Fibroblast of lung (primary cell): ENCODE measurements around the gene ADCYAP1R1. TPM values are rescaled to one million over a fixed set of nuclear protein-coding genes. Genes with fewer than 3 reads are reported as not detected.

Experiments used
- DNase-seq, 2 donors: peaks; one replicate each; pipeline versions ENCODE4 v3.0.0 to v3.0.0-alpha.2; 2010; ENCODE audit warnings: low read depth in 2 of 2
- H2AFZ ChIP-seq: 2 replicates; pipeline ENCODE4 v1.5.1; 2012; ENCODE audit warnings: low read length, control low read depth, inconsistent platforms
- H3K27ac ChIP-seq: 2 replicates; pipeline ENCODE4 v1.5.1; 2011; ENCODE audit warnings: low read length, control low read depth; ENCODE audit not compliant: insufficient read depth
- H3K27me3 ChIP-seq: 2 replicates; pipeline ENCODE4 v1.5.1; 2011; ENCODE audit warnings: mild to moderate bottlenecking, low read length; ENCODE audit not compliant: control insufficient read depth, insufficient read depth
- H3K36me3 ChIP-seq: 2 replicates; pipeline ENCODE4 v1.5.1; 2011; ENCODE audit warnings: low read length; ENCODE audit not compliant: control insufficient read depth, insufficient read depth
- H3K4me1 ChIP-seq: 2 replicates; pipeline ENCODE4 v1.5.1; 2011; ENCODE audit warnings: low read length; ENCODE audit not compliant: control insufficient read depth, insufficient read depth; ENCODE audit errors: extremely low read depth
- H3K4me2 ChIP-seq: 2 replicates; pipeline ENCODE4 v1.5.1; 2011; ENCODE audit warnings: low read length, control low read depth; ENCODE audit not compliant: insufficient read depth; ENCODE audit errors: extremely low read depth
- H3K4me3 ChIP-seq, 4 experiments: fragments of 200-600 bp in 1 of 4; sonication (generic) in 1 of 4; replicated peaks in 1 of 4; 2 replicates each; pipeline ENCODE4 v1.5.1; 2011 to 2016; ENCODE audit warnings: low read length in 4 of 4, low read depth in 3 of 4, mild to moderate bottlenecking in 3 of 4, control low read depth in 2 of 4, inconsistent platforms in 1 of 4, mixed read lengths in 1 of 4; ENCODE audit not compliant: insufficient read depth in 1 of 4; ENCODE audit errors: control extremely low read depth in 1 of 4
- H3K79me2 ChIP-seq: 2 replicates; pipeline ENCODE4 v1.5.1; 2012; ENCODE audit warnings: mild to moderate bottlenecking, low read length, inconsistent platforms; ENCODE audit not compliant: control insufficient read depth, insufficient read depth
- H3K9ac ChIP-seq: 2 replicates; pipeline ENCODE4 v1.5.1; 2011; ENCODE audit warnings: mild to moderate bottlenecking, low read length, control low read depth; ENCODE audit not compliant: insufficient read depth
- H3K9me3 ChIP-seq: 2 replicates; pipeline ENCODE4 v1.5.1; 2012; ENCODE audit warnings: low read depth, low read length; ENCODE audit not compliant: control insufficient read depth, insufficient read depth
- H4K20me1 ChIP-seq: 2 replicates; pipeline ENCODE4 v1.5.1; 2011; ENCODE audit warnings: low read length; ENCODE audit not compliant: control insufficient read depth, insufficient read depth; ENCODE audit errors: extremely low read depth
- EZH2 ChIP-seq: IDR thresholded peaks from 2 replicates; pipeline ENCODE4 v1.5.1; 2012; ENCODE audit warnings: low read length, control low read depth, mild to moderate bottlenecking; ENCODE audit errors: missing control alignments
- polyA plus RNA-seq, 2 donors: library from polyadenylated mRNA; depleted of rRNA in 1 of 2; stranded (reverse) in 1 of 2; unstranded in 1 of 2; fragments of >200 nt; gene quantifications; 2 replicates each; pipeline ENCODE4 v1.2.1, GENCODE V29; 2011 to 2012; ENCODE audit warnings: missing spikeins in 1 of 2
- total RNA-seq: library from RNA; depleted of rRNA; stranded (reverse); fragments of >200 nt; gene quantifications from 2 replicates; pipeline ENCODE4 v1.2.1, GENCODE V29; 2014
- TF ChIP-seq, protein P1 (sequence below), 2 donors: IDR thresholded peaks in 1 of 2; conservative IDR thresholded peaks in 1 of 2; 1 replicate in 1 of 2; 2 replicates in 1 of 2; pipeline ENCODE4 v1.5.1; 2011 to 2012; ENCODE audit warnings: low read length in 2 of 2, control low read depth in 1 of 2, inconsistent platforms in 1 of 2, low read depth in 1 of 2, mild to moderate bottlenecking in 1 of 2

The ADCYAP1R1 gene
- total and polyA plus RNA-seq, 2 donors (not counting 1 experiment from before 2014, with no cell fraction given): not detected

GRCh38 chr7:31043051-31043471 is 9.0 kb upstream of the ADCYAP1R1 start:
- H3K27me3 ChIP-seq: no peaks in the 10 kb centered on the region
- no peak overlapping the region for H3K4me2 ChIP-seq
- H3K36me3 ChIP-seq: no peaks in the 10 kb centered on the region
- no peaks in the 10 kb centered on the region for H3K9me3 ChIP-seq
- no peaks in the 10 kb centered on the region for H3K4me1 ChIP-seq
- DNase-seq: no peak
- no peaks in the 10 kb centered on the region for H4K20me1 ChIP-seq
- TF ChIP-seq, protein P1, sequence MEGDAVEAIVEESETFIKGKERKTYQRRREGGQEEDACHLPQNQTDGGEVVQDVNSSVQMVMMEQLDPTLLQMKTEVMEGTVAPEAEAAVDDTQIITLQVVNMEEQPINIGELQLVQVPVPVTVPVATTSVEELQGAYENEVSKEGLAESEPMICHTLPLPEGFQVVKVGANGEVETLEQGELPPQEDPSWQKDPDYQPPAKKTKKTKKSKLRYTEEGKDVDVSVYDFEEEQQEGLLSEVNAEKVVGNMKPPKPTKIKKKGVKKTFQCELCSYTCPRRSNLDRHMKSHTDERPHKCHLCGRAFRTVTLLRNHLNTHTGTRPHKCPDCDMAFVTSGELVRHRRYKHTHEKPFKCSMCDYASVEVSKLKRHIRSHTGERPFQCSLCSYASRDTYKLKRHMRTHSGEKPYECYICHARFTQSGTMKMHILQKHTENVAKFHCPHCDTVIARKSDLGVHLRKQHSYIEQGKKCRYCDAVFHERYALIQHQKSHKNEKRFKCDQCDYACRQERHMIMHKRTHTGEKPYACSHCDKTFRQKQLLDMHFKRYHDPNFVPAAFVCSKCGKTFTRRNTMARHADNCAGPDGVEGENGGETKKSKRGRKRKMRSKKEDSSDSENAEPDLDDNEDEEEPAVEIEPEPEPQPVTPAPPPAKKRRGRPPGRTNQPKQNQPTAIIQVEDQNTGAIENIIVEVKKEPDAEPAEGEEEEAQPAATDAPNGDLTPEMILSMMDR (conservative IDR thresholded peaks at IDR 0.05 in 1 of 2, IDR thresholded peaks at IDR 0.05 in 1 of 2; ENCODE audit: low read depth in 1 of 2, low read length in 2 of 2): no peak
- TF ChIP-seq EZH2: no peak
- H3K79me2 ChIP-seq: no peaks in the 10 kb centered on the region
- no peak overlapping the region for H3K9ac ChIP-seq
- H3K27ac ChIP-seq: no peak overlapping the region
- no peak overlapping the region for H2AFZ ChIP-seq
- no peak overlapping the region for H3K4me3 ChIP-seq

DNA sequence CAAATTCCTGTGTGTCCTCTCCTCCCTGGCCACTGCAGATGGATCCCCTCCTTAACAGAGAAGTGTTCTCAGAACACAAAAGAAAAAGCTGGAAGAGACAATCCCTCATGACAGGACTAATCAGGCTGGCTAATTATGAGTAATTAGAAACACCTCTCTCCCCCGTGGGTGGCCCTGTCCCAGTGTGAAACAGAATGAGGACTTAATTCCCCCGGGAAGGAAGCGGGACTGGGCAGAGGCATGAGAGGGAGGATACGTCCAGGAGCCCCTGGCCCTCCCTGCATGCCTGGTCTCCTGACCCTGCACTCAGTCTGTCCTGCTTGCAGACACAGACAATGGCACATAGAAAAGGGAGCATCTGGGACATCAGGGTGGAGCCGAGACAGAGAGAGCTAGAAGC is 7.6 kb upstream of the ADCYAP1R1 start:
- TF ChIP-seq, protein P1 (conservative IDR thresholded peaks at IDR 0.05 in 1 of 2, IDR thresholded peaks at IDR 0.05 in 1 of 2; ENCODE audit: low read depth in 1 of 2, low read length in 2 of 2): no peak
- TF ChIP-seq EZH2: no peak
- H3K27me3 ChIP-seq: no peaks in the 10 kb centered on the region

DNA sequence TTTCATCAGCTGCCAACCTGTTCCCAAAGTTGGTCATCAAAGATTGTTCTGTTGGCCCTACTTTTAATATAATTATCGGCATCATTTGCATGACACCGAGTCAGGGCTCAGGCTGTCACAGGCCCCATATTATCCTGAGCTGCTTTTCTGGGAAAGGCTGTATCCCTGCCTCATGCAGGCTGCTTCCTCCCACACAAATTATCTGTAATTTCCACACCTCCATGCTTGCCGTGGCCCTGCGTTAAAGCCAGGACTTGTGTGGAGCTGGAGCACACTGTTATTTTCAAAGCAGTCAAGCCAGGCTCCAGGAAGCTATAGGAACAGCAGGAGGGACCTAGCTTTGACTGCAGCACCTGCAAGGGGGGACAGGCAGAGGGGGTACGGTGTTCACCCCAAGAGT is 5.4 kb upstream of the ADCYAP1R1 start:
- Histone ChIP-seq H3K9me3 (no peaks in the 10 kb centered on the region), H3K79me2 (no peaks in the 10 kb centered on the region), H3K9ac (no peak overlapping the region), H3K4me2 (no peak overlapping the region), H3K27me3 (peaks cover 2% of the 10 kb centered on the region), H3K4me3 (no peak overlapping the region), H3K27ac (no peak overlapping the region), H3K4me1 (no peaks in the 10 kb centered on the region), H4K20me1 (no peaks in the 10 kb centered on the region), H3K36me3 (no peaks in the 10 kb centered on the region), H2AFZ (no peak overlapping the region)
- no peak for TF ChIP-seq EZH2
- TF ChIP-seq, protein P1 (conservative IDR thresholded peaks at IDR 0.05 in 1 of 2, IDR thresholded peaks at IDR 0.05 in 1 of 2; ENCODE audit: low read depth in 1 of 2, low read length in 2 of 2): no peak
- DNase-seq: no peak

More for the DNA sequence above, 7.6 kb upstream of the ADCYAP1R1 start:
- H3K9ac ChIP-seq: no peak overlapping the region
- H3K79me2 ChIP-seq: no peaks in the 10 kb centered on the region
- H3K4me3 ChIP-seq: no peak overlapping the region
- H3K36me3 ChIP-seq: no peaks in the 10 kb centered on the region
- H2AFZ ChIP-seq: no peak overlapping the region
- no peak overlapping the region for H3K4me2 ChIP-seq
- no peak overlapping the region for H3K27ac ChIP-seq
- H3K9me3 ChIP-seq: no peaks in the 10 kb centered on the region
- H4K20me1 ChIP-seq: no peaks in the 10 kb centered on the region
- H3K4me1 ChIP-seq: no peaks in the 10 kb centered on the region
- DNase-seq: no peak
